Spinal cord (tissue), 10 donors: ENCODE measurements around the gene TRA2B. TPM values are rescaled to one million over a fixed set of nuclear protein-coding genes. Genes with fewer than 3 reads are reported as not detected.

Experiments
- DNase-seq, 6 donors: peaks; one replicate each; pipeline versions ENCODE4 v3.0.0 to v3.0.0-alpha.2; 2013 to 2015; ENCODE audit warnings: low spot score in 6 of 6, low read depth in 4 of 6
- H3K27ac ChIP-seq: one replicate; pipeline ENCODE4 v1.5.1; 2013; ENCODE audit warnings: low read depth, low read length, control low read depth
- H3K27me3 ChIP-seq: one replicate; pipeline ENCODE4 v1.6.1; 2013; ENCODE audit warnings: low read length; ENCODE audit not compliant: control insufficient read depth, insufficient read depth
- H3K36me3 ChIP-seq: one replicate; pipeline ENCODE4 v1.6.1; 2013; ENCODE audit warnings: low read length; ENCODE audit not compliant: control insufficient read depth, insufficient read depth
- H3K4me1 ChIP-seq: one replicate; pipeline ENCODE4 v1.6.1; 2013; ENCODE audit warnings: low read length; ENCODE audit not compliant: control insufficient read depth, insufficient read depth
- H3K4me3 ChIP-seq: one replicate; pipeline ENCODE4 v1.5.1; 2013; ENCODE audit warnings: low read depth, low read length, control low read depth
- H3K9me3 ChIP-seq: one replicate; pipeline ENCODE4 v1.6.1; 2013; ENCODE audit warnings: low read length; ENCODE audit not compliant: control insufficient read depth, insufficient read depth
- WGBS: methylation state at CpG from one replicate; pipeline ENCODE4 v1.1.5; 2013; ENCODE audit warnings: missing lambda C conversion rate; ENCODE audit not compliant: insufficient coverage; 5-methylcytosine and 5-hydroxymethylcytosine counted together
- polyA plus RNA-seq, 2 donors: library from polyadenylated mRNA; unstranded; fragments of 120-200 nt; gene quantifications; one replicate each; pipeline ENCODE4 v1.2.1, GENCODE V29; 2013; ENCODE audit not compliant: insufficient read length in 2 of 2
- total RNA-seq, 2 donors: library from RNA; depleted of rRNA in 1 of 2; stranded (reverse); fragments of 120-200 nt in 1 of 2; fragments of >200 nt in 1 of 2; gene quantifications; one replicate each; pipeline versions ENCODE4 v1.2.3 to v1.2.4, GENCODE V29; 2013 to 2014
- donor health status: healthy.

Gene TRA2B
- total and polyA plus RNA-seq, 4 donors: 151 to 204 (median 191) TPM

- no CpG with 5 or more reads among the region's 3 CpGs for WGBS
- no peaks in the 10 kb centered on the region for H3K9me3 ChIP-seq
- H3K27ac ChIP-seq: no peak overlapping the region
- no peaks in the 10 kb centered on the region for H3K4me1 ChIP-seq
- DNase-seq: no peak
- no peaks in the 10 kb centered on the region for H3K27me3 ChIP-seq
- H3K36me3 ChIP-seq: no peaks in the 10 kb centered on the region
- H3K4me3 ChIP-seq: no peak overlapping the region
Measured at GRCh38 chr3:185930393-185931107, 7.3 kb downstream of the TRA2B start.

GRCh38 chr3:185929192-185930151 lies 8.3 kb downstream of the TRA2B start:
- no peak for DNase-seq
- Histone ChIP-seq H3K4me1 (no peaks in the 10 kb centered on the region), H3K36me3 (peaks cover 5% of the 10 kb centered on the region), H3K9me3 (no peaks in the 10 kb centered on the region), H3K27me3 (no peaks in the 10 kb centered on the region), H3K27ac (no peak overlapping the region), H3K4me3 (no peak overlapping the region)
- no CpG with 5 or more reads among the region's 3 CpGs for WGBS

- Histone ChIP-seq H3K27me3 (no peaks in the 10 kb centered on the region), H3K4me1 (no peaks in the 10 kb centered on the region), H3K9me3 (no peaks in the 10 kb centered on the region), H3K36me3 (peaks cover 8% of the 10 kb centered on the region), H3K27ac (no peak overlapping the region), H3K4me3 (no peak overlapping the region)
- WGBS: no CpG with 5 or more reads among the region's 1 CpG
- no peak for DNase-seq
Measured at GRCh38 chr3:185928496-185928895, 9.3 kb downstream of the TRA2B start.

- Histone ChIP-seq H3K27ac (no peak overlapping the region), H3K27me3 (no peaks in the 10 kb centered on the region), H3K9me3 (no peaks in the 10 kb centered on the region), H3K36me3 (peaks cover 13% of the 10 kb centered on the region), H3K4me3 (no peak overlapping the region), H3K4me1 (no peaks in the 10 kb centered on the region)
- DNase-seq: no peak
- WGBS: no CpG with 5 or more reads among the region's 1 CpG
Measured at GRCh38 chr3:185927501-185928200, 10.2 kb downstream of the TRA2B start.

GRCh38 chr3:185926445-185926844 lies 11.4 kb downstream of the TRA2B start:
- Histone ChIP-seq H3K27me3 (no peaks in the 10 kb centered on the region), H3K27ac (no peak overlapping the region), H3K4me1 (no peaks in the 10 kb centered on the region), H3K36me3 (peaks cover 16% of the 10 kb centered on the region), H3K9me3 (no peaks in the 10 kb centered on the region), H3K4me3 (no peak overlapping the region)
- DNase-seq: no peak
- WGBS: 79% methylated on average over 7 of the region's 9 CpGs

- no peak overlapping the region for H3K27ac ChIP-seq
- H3K4me1 ChIP-seq: no peaks in the 10 kb centered on the region
- no peak overlapping the region for H3K4me3 ChIP-seq
- DNase-seq: no peak
- peaks cover 24% of the 10 kb centered on the region for H3K36me3 ChIP-seq
- 65% methylated on average over 8 of the region's 14 CpGs for WGBS
- no peaks in the 10 kb centered on the region for H3K27me3 ChIP-seq
- H3K9me3 ChIP-seq: no peaks in the 10 kb centered on the region
Measured at GRCh38 chr3:185925353-185925752, 12.5 kb downstream of the TRA2B start.

GRCh38 chr3:185924375-185924774 lies 13.4 kb downstream of the TRA2B start:
- DNase-seq: no peak
- H3K27ac ChIP-seq: no peak overlapping the region
- H3K9me3 ChIP-seq: no peaks in the 10 kb centered on the region
- H3K36me3 ChIP-seq: peaks cover 31% of the 10 kb centered on the region
- 88% methylated on average over 7 of the region's 7 CpGs for WGBS
- H3K4me1 ChIP-seq: no peaks in the 10 kb centered on the region
- no peak overlapping the region for H3K4me3 ChIP-seq
- H3K27me3 ChIP-seq: no peaks in the 10 kb centered on the region

- WGBS: no CpG with 5 or more reads among the region's 4 CpGs
- no peaks in the 10 kb centered on the region for H3K4me1 ChIP-seq
- no peak overlapping the region for H3K27ac ChIP-seq
- no peak overlapping the region for H3K4me3 ChIP-seq
- DNase-seq: no peak
- H3K9me3 ChIP-seq: no peaks in the 10 kb centered on the region
- peaks cover 40% of the 10 kb centered on the region for H3K36me3 ChIP-seq
- no peaks in the 10 kb centered on the region for H3K27me3 ChIP-seq
Measured at GRCh38 chr3:185920184-185920583, 17.6 kb downstream of the TRA2B start.

GRCh38 chr3:185916042-185916833 lies 21.6 kb downstream of the TRA2B start:
- 100% methylated on average over 1 of the region's 5 CpGs for WGBS
- Histone ChIP-seq H3K9me3 (no peaks in the 10 kb centered on the region), H3K27ac (no peak overlapping the region), H3K4me3 (no peak overlapping the region), H3K4me1 (no peaks in the 10 kb centered on the region), H3K27me3 (no peaks in the 10 kb centered on the region), H3K36me3 (peaks cover 33% of the 10 kb centered on the region)
- no peak for DNase-seq
